Measurements from ENCODE around the gene TUT7. TPM values are rescaled to one million over a fixed set of nuclear protein-coding genes. Genes with fewer than 3 reads are reported as not detected.

TUT7 gene, protein sequence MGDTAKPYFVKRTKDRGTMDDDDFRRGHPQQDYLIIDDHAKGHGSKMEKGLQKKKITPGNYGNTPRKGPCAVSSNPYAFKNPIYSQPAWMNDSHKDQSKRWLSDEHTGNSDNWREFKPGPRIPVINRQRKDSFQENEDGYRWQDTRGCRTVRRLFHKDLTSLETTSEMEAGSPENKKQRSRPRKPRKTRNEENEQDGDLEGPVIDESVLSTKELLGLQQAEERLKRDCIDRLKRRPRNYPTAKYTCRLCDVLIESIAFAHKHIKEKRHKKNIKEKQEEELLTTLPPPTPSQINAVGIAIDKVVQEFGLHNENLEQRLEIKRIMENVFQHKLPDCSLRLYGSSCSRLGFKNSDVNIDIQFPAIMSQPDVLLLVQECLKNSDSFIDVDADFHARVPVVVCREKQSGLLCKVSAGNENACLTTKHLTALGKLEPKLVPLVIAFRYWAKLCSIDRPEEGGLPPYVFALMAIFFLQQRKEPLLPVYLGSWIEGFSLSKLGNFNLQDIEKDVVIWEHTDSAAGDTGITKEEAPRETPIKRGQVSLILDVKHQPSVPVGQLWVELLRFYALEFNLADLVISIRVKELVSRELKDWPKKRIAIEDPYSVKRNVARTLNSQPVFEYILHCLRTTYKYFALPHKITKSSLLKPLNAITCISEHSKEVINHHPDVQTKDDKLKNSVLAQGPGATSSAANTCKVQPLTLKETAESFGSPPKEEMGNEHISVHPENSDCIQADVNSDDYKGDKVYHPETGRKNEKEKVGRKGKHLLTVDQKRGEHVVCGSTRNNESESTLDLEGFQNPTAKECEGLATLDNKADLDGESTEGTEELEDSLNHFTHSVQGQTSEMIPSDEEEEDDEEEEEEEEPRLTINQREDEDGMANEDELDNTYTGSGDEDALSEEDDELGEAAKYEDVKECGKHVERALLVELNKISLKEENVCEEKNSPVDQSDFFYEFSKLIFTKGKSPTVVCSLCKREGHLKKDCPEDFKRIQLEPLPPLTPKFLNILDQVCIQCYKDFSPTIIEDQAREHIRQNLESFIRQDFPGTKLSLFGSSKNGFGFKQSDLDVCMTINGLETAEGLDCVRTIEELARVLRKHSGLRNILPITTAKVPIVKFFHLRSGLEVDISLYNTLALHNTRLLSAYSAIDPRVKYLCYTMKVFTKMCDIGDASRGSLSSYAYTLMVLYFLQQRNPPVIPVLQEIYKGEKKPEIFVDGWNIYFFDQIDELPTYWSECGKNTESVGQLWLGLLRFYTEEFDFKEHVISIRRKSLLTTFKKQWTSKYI (N-terminal part only)
- 2.6 TPM for polyA plus RNA-seq (2012; ENCODE audit: insufficient read length, low read depth)

- TF ChIP-seq TAF1 (IDR thresholded peaks at IDR 0.05; ENCODE audit: borderline replicate concordance, insufficient read depth, low read length) (peak; percentile 75; the same call in 1 of the 2 replicates), SIN3A (IDR thresholded peaks at IDR 0.05; ENCODE audit: borderline replicate concordance, insufficient read depth, low read length) (peak; percentile 13; the same call in 1 of the 2 replicates), FOXP2 (optimal IDR thresholded peaks at IDR 0.05; ENCODE audit: borderline replicate concordance, extremely low read depth, extremely low read length, insufficient read depth) (peak; percentile 98), REST (IDR thresholded peaks at IDR 0.05; ENCODE audit: insufficient read depth in 1 of 2, low read depth in 2 of 2, low read length in 2 of 2) (0 out of 4 replicates have a peak, but pooled peaks of 1 of the 2 experiments have one; percentile 5), POLR2AphosphoS5 (IDR thresholded peaks at IDR 0.05; ENCODE audit: low read depth, low read length) (peak; percentile 61; the same call in 1 of the 2 replicates)
Measured at GRCh38 chr9:86354011-86354817, at the start of gene TUT7. Gene TUT7, minus strand, starts transcription at chr9:86354410. Its CDS starts 1,211 bp downstream, at chr9:86353199.

- TF ChIP-seq POLR2AphosphoS5 (IDR thresholded peaks at IDR 0.05; ENCODE audit: low read depth, low read length) (no peak), SIN3A (IDR thresholded peaks at IDR 0.05; ENCODE audit: borderline replicate concordance, insufficient read depth, low read length) (no peak), TAF1 (IDR thresholded peaks at IDR 0.05; ENCODE audit: borderline replicate concordance, insufficient read depth, low read length) (no peak), FOXP2 (optimal IDR thresholded peaks at IDR 0.05; ENCODE audit: borderline replicate concordance, extremely low read depth, extremely low read length, insufficient read depth) (no peak), REST (IDR thresholded peaks at IDR 0.05; ENCODE audit: insufficient read depth in 1 of 2, low read depth in 2 of 2, low read length in 2 of 2) (no peak)
Measured at GRCh38 chr9:86402591-86402990, 48.4 kb upstream of the TUT7 start.

GRCh38 chr9:86396412-86396811, 42.2 kb upstream of the TUT7 start:
- TF ChIP-seq REST (IDR thresholded peaks at IDR 0.05; ENCODE audit: insufficient read depth in 1 of 2, low read depth in 2 of 2, low read length in 2 of 2) (no peak), SIN3A (IDR thresholded peaks at IDR 0.05; ENCODE audit: borderline replicate concordance, insufficient read depth, low read length) (no peak), TAF1 (IDR thresholded peaks at IDR 0.05; ENCODE audit: borderline replicate concordance, insufficient read depth, low read length) (no peak), FOXP2 (optimal IDR thresholded peaks at IDR 0.05; ENCODE audit: borderline replicate concordance, extremely low read depth, extremely low read length, insufficient read depth) (no peak), POLR2AphosphoS5 (IDR thresholded peaks at IDR 0.05; ENCODE audit: low read depth, low read length) (no peak)

DNA sequence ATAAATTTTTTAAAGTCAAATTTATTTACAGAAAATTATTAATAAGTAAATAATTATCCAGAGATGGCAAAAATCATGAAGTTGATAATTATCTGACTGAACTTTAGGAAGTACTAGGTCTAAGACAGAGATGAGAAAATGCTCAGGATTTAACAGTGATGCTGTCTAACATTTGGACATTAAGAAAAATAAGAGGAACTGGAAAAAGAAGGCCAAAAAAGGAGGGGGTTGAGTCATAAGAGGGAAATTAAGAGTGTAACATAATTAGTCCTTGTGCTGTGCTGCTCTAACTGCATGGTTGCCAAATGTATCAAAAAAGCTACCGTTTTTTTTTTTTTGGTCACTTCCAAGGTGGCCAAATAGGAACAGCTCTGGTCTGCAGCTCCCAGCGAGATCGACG, 35.4 kb upstream of the TUT7 start:
- no peak for TF ChIP-seq POLR2AphosphoS5 (IDR thresholded peaks at IDR 0.05; ENCODE audit: low read depth, low read length)
- TF ChIP-seq SIN3A (IDR thresholded peaks at IDR 0.05; ENCODE audit: borderline replicate concordance, insufficient read depth, low read length), result no peak
- no peak for TF ChIP-seq REST (IDR thresholded peaks at IDR 0.05; ENCODE audit: insufficient read depth in 1 of 2, low read depth in 2 of 2, low read length in 2 of 2)
- no peak for TF ChIP-seq TAF1 (IDR thresholded peaks at IDR 0.05; ENCODE audit: borderline replicate concordance, insufficient read depth, low read length)
- TF ChIP-seq FOXP2 (optimal IDR thresholded peaks at IDR 0.05; ENCODE audit: borderline replicate concordance, extremely low read depth, extremely low read length, insufficient read depth), result no peak

Measured in PFSK-1 (cell line).